HG03439 (cell line): Measurements from ENCODE around the gene ISG15.
"Not testable (repeated sequence)": the region's sequence is repeated elsewhere in the genome, so short reads cannot be mapped to it uniquely, and the experiment has no call there.

Experiments
- ATAC-seq: cut with Tn5 transposase; IDR thresholded peaks from one replicate; pipeline ENCODE4 v1.9.1; 2021; ENCODE audit warnings: mild to moderate bottlenecking, moderate library complexity; ENCODE audit not compliant: unreplicated experiment

The ISG15 gene

DNA sequence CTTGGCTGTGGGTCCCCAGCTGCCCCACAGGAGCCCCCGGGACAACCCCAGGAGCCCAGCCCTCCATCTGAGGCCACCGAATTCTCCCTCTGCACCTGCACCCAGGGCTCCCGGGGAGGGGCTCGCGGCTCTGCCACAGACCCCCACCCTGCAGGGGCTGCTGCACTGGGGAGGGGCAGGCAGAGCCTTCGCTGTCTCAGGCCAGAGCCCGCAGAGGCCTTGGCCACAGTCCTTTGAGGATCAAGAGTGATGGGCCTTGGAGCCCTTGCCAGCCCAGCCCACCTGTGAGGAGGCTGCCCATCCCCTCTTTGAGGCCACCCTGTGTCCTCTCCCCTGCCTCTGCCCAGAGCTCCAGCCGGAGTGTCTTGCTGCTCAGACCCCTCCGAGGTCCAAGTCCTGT is 37.9 kb upstream of the ISG15 start:
- no peak for ATAC-seq

DNA sequence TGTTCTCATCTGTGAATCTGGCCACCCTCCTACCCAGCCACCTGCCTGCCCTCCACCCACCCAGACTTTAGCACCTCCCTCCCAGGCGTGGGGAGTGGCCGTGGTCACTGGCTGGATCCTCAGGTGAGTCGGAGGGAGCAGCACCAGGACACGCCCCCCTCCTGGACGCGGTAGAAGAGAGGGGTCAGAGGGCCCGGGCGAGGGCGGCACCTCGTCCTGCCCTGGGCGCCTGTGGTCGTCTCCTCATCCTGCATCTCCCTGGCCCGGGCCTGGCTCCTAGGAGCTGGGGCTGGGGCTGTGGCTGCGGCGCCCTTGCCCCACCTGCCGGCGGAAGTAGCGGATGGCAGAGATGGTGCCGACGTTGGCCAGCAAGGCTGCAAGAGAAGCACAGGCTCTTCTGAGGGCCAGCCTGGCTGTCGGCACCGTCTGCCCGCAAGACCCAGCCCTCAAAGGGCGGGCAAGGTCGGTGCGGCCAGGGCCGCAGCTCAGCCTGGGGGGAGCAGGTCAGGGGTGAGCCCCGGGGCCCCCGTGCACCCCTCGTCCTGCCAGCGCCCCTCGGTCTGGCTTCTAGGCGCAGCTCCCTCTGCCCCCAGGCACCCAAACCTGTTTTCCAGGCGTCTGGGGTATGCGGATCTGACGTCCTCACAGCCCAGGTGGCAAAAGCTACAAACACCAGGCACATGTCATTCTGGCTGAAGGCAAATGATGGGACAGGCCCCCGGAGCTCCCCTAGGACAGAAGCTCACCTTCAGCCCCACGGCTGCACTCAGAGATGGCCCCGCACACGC is 37.2 kb upstream of the ISG15 start:
- ATAC-seq = no peak

DNA sequence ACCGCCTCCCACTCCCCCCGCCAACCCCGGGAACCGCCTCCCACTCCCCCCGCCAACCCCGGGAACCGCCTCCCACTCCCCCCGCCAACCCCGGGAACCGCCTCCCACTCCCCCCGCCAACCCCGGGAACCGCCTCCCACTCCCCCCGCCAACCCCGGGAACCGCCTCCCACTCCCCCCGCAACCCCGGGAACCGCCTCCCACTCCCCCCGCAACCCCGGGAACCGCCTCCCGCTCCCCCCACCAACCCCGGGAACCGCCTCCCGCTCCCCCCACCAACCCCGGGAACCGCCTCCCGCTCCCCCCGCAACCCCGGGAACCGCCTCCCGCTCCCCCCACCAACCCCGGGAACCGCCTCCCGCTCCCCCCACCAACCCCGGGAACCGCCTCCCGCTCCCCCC is 36.5 kb upstream of the ISG15 start:
- not testable (repeated sequence) for ATAC-seq

DNA sequence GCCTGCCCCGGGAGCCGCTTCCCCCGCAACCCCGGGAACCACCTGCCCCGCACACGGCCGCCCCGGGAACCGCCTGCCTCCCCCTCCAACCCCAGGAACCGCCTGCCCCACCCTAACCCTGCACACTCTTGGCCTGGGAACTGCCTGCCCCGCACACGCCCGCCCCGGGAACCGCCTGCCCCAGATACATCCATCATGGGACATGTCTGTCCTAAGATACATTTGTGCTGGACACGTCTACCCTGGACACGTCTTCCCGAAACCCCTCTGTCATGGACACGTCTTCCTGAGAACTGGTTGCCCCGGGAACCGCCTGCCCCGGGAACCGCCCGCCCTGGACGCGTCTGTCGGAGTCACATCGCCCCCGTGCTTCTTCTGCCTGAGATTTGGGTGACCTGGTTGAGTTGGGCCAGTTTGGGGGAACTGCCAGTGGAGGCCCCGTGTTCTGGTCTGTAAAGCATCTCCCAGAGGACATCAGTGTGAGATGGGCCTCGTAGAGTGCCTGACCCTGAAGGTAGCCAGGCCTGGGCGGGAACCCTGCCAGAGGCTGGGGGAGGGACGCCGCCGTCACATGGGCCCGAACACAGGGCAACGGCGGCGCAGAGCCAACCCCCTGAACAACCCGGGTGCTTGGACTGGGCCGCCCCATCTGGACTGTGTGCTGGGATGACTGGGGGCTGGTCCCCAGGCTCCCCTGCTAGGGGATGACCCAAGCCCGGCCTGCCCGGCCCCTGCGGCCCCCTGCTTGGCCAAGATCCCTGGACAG is 35.0 kb upstream of the ISG15 start:
- no peak for ATAC-seq

DNA sequence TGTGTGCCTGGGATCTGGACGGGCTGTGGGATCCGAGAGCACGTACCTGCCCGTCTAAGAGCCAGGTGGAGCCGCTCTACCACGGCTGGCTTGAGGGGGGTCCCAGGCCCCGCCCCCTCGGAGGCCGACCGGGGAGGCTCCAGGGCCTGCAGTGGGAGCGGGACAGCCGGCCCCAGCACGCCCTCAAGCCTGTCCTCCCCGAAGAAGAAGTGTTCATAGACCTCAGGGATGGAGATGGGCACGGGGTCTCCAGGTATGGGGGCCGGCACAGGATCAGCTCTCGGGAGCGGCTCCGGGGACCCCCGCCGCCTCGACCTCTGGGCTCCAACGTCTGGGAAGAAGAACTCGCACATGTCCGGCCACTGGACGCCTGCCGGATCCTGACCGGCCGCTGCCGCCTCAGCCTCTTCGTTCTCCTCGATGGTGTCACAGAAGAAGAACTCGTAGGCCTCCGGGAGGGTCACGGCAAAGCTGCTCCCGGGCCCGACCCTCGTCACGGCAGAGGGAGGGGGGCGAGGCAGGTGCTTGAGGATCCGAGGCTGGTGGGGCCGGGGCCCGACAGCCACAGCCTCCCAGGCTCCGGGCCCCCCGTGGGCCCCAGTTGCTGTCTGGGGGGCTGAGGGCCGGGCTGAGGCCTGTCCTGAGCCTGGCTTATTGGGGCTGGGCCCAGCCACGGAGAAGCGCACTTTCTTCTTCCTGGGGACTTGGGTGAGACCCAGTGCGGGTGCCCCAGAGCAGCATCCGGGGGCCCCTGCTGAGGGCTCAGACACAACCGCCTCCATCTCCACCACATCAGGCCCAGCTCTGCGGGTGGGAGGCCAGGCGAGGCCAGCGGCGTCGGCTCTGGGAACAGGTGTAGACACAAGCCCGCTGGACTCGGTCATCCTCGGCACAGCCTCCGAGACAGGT is 34.2 kb upstream of the ISG15 start:
- no peak for ATAC-seq

DNA sequence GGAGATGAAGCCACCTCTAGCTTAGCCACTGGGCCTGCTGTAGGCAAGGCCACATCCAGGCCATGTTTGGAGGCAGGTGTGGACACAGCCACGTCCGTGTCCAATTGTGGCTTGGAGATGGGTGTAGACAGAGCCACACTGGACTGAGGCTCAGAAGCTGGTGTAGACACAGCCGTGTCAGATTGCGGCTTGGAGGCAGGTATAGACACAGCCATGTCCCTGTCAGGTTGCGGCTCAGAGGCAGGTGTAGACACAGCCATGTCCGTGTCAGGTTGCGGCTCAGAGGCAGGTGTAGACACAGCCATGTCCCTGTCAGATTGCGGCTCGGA is 33.6 kb upstream of the ISG15 start:
- no peak for ATAC-seq

DNA sequence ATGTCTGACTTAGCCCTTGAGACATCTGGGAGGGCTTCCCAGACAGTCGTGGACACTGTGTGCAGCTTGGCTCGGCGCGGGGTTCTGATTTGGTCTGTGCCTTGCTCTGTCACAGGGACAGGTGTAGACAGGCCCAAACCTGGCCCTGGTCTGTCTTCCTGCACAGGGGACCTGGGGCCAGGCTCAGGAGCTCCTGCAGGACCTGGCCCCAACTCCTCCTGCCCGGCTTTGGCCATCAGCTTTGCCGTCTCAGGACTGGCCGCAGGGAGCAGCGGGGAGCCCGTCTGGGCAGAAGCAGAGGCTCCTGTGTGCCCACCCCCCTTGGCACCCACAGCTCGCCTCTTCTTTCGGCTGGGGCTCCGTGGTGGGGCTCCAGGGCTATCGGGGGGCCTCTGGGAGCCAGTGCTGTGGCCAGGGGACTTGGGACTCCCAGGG is 33.1 kb upstream of the ISG15 start:
- no peak for ATAC-seq

DNA sequence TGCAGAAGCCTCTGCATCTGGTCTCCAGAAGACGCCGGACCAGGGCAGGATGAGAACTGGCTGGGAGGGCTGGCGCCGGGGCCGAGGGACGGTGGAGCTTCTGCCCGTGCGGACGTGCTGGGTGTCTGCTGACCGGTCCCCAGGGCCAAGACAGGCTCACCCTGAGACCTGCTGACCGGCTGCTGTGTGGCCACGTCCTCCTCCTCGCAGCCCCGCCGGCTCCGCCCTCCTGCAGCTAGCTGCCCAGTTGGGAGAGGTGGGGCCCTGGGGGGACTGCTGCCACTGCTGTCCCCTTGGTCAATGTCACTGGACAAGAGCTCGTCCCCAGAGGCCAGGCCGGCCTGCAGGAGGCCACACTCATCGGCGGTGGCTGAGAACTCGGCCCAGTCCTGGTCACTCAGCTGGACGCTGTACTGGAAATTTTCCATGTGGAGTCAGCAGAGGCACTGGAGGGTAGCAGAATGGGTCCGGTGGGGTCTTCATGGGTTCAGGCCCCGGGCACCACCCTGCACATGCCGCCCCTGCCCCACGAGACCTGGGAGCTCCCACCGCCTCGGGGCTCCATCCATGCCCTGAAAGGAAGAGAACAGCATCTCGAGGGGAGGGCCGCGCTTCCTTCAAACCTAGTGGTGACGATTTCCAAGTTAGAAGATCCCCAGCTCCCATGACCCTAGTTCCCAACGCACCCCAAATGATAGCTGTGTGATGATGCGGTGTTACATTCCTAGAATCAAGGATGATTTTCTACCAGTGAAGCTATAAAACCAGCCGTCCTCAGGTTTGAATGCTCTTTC is 32.5 kb upstream of the ISG15 start:
- ATAC-seq = no peak

DNA sequence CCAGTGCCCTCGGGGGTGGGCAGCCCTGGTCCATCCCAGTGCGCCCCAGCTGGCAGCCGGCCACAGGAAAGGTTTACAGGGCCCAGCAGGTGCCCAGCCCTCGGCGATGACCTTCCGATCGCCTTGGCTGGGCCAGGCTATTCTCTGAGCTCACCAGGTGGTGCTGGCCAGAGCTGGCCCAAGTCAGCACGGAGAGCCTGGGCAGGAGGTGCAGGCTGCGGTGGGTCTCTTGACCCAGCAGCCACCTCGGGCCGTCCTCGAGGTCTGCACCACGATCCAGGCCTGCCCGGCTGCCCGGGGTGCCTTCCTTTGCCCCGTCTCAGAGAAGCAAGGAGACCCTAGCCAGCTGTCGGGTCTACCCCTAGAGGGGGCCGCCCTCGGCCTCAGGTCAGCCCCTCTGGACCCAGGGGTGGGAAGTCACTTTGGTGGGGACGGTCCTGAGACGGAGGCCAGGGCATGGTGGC is 31.8 kb upstream of the ISG15 start:
- ATAC-seq = no peak

DNA sequence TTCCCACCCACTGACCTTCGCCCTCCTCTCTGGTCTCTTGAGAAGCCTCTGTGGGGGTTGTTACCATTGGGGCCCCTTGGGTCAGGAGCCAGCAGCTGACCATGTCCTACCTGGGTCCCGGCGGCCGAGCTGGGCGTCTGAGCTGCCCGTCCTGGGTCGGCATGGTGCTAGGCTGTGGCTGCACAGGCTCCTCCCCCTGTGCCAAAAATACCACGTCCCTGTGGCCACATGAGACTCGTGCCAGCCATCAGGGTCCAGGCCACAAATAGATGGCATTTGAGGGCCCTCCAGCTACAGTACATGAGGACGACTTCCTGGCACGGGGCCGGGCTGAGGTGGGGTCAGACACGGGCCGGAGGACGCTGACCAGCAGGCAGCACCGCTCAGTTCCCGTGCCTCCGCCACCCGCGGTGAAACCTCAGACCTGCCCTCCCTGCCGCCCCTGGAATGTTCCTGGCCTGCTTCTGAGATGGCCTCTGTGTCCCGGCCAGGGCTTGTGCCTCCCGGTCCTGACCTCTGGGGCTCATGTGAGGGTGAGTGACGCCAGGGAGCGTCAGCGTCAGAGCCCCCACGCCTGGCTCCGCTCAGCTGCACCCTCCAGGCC is 31.2 kb upstream of the ISG15 start, which contains the start of gene PERM1:
Gene PERM1 (minus strand): TSS at position 139 of the 604 bp plus-strand sequence. CDS start 1,064 bp downstream, outside the sequence.
- no peak for ATAC-seq

DNA sequence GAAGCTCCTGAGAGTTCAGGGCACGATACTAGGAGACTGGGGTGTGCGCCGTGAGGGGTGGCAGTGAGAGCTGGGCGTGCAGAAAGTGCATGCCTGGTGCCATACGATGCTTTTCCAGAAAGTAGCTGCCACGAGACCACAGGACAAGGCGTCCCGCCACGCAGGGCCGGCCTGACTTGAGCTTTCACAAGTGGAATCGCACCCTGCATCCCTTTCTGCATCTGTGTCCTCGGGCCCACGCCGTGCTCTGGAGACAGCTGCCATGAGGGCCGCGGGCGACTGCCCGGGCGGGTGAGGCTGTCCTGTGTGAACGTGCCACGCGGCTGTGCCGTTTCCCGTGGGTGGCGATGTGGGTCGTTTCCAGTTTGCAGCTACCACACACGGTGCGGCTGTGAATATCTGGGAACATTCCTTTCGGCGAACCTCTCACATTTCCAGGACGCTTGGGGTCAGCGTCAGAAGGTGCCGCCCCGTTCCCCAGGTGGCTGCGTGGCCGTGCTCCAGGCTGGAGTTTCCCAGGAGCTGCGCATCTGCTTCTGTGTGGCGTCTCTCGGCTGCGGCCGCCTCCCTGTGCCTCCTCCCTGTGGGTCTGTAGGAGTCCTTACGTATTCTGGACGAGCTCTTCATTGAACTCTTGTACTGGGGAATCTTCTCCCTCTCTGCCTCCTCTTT is 30.4 kb upstream of the ISG15 start:
- no peak for ATAC-seq

DNA sequence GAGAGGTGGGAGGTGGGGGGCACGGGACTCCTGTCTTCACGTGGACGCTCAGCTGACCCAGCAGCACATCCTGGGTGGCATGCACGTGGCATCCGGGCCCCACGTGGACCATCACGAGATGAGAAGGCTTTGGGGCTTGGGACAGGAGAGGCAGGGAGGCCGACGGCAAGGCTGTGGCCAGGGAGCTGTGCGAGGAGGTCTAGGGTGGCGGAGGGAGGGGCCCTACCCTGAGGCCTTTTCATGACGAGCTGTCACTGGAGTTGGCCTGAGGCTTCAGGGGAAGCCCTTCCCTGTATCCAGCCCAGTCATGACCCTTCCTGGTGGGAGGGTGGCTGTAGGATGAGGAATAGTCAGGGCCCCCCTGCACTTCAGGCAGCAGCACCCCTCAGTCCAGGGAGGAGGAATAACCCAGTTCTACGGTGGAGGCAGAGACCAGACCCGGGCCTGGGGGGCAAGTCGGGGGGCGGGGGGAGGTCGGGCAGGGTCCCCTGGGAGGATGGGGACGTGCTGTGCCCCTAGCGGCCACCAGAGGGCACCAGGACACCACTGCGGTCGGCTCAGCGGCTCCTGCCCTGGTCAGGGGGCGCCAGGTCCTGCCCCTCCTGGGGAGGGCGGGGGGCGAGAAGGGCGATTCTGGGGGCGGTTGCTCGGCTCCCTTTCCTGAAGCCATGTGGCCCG is 29.4 kb upstream of the ISG15 start:
- ATAC-seq = no peak

DNA sequence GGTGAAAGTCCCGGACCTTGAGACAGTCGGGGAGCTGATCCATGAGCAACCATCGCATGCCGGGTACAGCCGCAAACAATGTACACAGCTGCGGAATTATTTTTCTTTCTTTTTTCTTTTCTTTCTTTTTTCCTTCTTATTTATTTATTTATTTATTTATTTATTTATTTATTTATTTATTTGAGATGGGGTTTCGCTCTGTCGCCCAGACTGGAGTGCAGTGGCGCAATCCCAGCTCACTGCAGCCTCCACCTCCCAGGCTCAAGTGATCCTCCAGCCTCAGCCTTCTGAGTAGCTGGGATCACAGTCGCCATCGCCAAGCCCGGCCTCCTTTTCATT is 28.9 kb upstream of the ISG15 start:
- no peak for ATAC-seq

DNA sequence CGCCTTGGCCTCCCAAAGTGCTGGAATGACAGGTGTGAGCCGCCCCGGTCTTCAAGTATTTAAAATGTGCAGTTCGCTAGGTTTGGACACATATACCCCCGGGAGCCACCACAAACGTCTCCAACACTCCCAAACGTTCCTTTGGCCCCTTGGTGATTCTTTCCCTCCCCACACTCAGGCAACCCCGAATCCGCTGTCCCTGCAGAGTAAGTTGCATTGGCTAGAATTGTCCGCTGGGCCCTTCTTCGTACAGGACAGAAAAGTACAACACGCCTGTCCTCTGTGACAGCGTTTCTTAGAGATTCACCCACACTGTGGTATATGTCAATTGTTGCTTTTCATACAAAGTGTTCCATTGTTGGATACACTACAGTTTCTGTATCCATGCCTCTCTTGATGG is 28.2 kb upstream of the ISG15 start:
- ATAC-seq = no peak

DNA sequence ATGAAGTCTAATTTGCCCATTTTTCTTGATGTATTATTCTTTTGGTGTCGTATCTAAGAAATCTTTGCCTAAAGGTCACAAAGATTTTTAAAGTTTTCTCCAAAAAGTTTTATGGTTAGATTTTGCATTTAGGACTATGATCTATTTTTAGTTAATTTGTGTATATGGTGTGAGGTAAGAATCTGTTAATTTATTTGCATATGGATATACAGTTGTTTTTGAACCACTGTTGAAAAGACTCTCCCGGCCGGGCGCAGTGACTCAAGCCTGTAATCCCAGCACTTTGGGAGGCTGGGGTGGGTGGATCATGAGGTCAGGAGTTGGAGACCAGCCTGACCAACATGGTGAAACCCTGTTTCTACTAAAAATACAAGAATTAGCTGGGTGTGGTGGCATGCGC is 25.2 kb upstream of the ISG15 start:
- not testable (repeated sequence) for ATAC-seq

DNA sequence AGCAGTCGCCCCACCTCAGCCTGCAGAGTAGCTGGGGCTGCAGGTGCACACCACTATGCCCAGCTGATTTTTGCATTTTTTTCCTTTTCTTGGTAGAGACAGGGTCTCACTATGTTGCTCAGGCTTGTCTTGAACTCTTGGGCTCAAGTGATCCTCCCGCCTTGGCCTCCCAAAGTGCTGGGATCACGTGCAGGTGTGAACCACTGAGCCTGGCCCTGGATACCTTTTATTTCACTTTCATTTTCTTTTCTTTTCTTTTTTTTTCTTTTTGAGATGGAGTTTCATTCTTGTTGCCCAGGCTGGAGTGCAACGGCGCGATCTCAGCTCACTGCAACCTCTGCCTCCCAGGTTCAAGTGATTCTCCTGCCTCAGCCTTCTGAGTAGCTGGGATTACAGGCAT is 22.0 kb upstream of the ISG15 start:
- ATAC-seq = not testable (repeated sequence)

DNA sequence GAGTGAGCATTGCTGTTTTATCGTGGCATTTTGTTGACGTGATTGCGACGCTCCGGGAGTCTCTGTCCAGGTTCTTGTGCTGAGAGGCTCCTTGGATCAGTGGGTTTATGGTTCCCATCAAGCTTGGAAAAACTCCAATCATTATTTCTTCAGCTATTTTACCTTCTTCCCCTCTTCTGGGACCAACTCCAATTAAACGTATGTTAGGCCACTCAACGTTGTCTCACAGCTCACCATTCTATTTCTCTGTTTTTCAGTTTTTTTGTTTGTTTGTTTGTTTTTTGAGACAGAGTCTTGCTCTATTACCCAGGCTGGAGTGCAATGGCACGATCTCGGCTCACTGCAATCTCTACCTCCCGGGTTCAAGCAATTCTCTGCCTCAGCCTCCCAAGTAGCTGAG is 21.4 kb upstream of the ISG15 start:
- ATAC-seq = no peak

DNA sequence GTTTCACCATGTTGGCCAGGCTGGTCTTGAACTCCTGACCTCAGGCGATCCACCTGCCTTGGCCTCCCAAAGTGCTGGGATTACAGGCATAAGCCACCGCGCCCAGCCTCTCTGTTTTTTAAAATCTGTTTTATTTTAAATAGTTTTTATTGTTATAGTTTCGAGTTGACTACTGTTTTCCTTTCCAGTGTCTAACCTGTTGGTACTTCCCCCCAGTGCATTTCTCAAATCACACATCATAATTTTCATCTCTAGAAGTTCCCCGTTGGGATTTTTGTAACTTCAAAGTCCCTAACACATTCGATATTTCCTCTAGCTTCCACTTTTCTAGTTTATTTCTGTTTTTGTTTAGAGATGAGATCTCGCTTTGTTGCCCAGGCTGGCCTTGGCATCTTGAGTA is 20.9 kb upstream of the ISG15 start:
- no peak for ATAC-seq

DNA sequence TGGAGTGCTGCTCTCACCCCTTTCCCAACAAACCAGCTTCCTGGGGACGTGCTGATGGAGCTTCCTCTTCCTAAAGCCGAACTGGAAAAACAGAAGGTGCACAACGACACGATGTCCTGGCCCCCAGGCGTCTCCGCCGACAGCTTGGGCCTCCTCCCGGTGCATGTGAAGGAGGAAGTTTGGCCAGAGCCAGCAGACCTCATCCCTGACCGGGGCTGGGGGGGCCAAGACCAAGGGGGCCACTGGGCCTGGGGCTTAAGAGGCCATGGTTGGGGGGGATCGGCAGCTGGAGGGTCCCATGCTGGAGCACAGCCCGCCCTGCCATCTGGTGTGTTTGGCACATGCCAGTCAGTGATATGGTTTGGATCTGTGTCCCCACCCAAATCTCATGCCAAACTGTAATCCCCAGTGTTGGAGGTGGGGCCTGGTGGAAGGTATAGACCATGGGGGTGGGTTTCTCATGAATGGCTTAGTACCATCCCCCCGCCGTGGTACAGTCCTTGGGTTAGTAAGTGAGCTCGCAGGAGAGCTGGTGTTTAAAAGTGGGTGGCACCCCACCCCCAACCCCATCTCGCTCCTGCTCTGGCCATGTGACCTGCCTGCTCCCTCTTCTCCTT is 19.8 kb upstream of the ISG15 start:
- no peak for ATAC-seq
